ENCODE data around the gene MUC20. TPM values are rescaled to one million over a fixed set of nuclear protein-coding genes. Genes with fewer than 3 reads are reported as not detected.

The MUC20 gene
- total RNA-seq, 1 donor from 2014 or later, result not detected

DNA sequence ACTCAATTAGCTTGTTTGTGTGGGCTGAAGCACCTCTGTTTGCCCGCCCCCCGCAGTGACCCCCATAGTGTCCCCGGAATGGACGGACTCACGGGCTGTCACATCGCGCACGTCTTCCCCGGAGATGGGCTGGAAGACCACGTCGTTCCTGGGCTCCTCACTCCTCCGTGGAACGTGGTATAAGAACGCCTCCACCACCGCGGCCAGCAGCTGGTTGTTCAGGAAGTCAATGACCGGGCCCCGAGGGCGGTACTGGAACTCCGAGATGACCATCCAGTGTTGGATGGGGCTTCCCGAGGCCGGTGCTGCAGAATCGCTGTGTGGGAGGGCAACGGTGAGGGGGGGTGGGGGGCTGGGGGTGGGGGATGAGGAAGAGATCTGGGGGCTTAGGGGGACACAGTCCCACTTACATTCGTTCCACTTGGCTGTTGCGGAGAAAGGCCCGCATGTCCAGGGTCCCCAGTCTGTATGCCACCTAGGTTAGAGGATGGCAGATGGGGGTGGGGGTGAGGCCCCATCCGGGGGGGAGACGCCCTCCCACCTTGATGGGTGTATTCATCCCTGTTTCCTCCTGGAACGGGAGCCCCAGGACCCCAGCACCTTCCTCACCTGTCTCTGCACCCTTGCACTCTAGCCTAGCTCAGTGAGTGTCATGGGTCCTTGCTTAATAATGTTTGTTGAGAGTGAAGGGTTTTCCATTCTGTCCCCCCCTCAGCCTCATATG lies 30.2 kb downstream of the MUC20 start:
- Mint-ChIP-seq H3K4me3 (ENCODE audit: unreplicated experiment) (no peak overlapping the region), H3K4me1 (ENCODE audit: low read depth, unreplicated experiment) (peaks cover 11% of the 10 kb centered on the region), H3K36me3 (ENCODE audit: unreplicated experiment) (peaks cover 4% of the 10 kb centered on the region), H3K27ac (ENCODE audit: unreplicated experiment) (no peak overlapping the region), H3K9me3 (ENCODE audit: unreplicated experiment) (peaks cover 4% of the 10 kb centered on the region), H3K27me3 (ENCODE audit: unreplicated experiment) (peaks cover 5% of the 10 kb centered on the region)
- DNase-seq, result no peak
- TF ChIP-seq, protein P1, sequence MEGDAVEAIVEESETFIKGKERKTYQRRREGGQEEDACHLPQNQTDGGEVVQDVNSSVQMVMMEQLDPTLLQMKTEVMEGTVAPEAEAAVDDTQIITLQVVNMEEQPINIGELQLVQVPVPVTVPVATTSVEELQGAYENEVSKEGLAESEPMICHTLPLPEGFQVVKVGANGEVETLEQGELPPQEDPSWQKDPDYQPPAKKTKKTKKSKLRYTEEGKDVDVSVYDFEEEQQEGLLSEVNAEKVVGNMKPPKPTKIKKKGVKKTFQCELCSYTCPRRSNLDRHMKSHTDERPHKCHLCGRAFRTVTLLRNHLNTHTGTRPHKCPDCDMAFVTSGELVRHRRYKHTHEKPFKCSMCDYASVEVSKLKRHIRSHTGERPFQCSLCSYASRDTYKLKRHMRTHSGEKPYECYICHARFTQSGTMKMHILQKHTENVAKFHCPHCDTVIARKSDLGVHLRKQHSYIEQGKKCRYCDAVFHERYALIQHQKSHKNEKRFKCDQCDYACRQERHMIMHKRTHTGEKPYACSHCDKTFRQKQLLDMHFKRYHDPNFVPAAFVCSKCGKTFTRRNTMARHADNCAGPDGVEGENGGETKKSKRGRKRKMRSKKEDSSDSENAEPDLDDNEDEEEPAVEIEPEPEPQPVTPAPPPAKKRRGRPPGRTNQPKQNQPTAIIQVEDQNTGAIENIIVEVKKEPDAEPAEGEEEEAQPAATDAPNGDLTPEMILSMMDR (IDR thresholded peaks at IDR 0.05; ENCODE audit: partially characterized antibody, unreplicated experiment), result no peak

DNA sequence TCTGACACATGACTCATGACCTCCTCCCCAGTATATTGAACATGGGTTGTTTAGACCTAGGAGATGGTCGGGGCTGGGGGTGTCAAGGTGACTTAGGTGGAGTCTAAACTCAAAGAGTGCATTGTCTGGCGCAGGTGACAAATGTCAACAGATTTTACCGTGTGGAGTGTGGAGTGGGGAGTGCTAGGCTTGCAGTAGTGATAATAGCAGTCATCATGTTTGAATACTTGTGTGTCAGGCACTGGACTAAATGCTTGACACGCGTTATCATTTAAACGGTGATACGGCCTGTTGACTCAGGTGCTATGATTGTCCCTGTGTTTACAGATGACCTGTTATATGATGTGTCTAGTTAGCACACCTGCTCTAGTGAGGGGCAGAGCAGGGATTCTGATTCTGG lies 30.8 kb downstream of the MUC20 start:
- Mint-ChIP-seq H3K27me3 (ENCODE audit: unreplicated experiment) (peaks cover 5% of the 10 kb centered on the region), H3K36me3 (ENCODE audit: unreplicated experiment) (peaks cover 4% of the 10 kb centered on the region), H3K4me3 (ENCODE audit: unreplicated experiment) (no peak overlapping the region)

DNA sequence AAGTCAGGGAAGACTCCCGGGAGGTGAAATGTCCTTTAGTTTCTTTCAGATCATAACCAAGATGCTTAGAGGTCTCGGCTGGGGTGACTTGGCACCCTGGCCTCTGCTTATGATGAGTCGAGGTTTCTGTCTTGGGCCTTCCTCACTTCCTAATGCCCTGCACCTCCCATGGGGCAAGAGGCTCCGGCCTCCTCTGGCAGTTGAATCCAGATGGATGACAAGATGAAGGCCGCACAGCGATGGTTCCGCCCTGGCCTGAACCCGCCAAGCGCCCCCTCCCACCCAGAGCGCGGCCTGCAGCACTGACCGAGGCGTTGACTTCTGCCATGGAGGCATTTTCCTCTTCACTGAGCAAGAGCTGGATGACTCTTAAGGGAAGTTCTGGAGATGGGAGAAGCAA lies 31.3 kb downstream of the MUC20 start:
- Mint-ChIP-seq H3K27me3 (ENCODE audit: unreplicated experiment) (peaks cover 5% of the 10 kb centered on the region), H3K27ac (ENCODE audit: unreplicated experiment) (no peak overlapping the region), H3K4me3 (ENCODE audit: unreplicated experiment) (no peak overlapping the region), H3K36me3 (ENCODE audit: unreplicated experiment) (peaks cover 4% of the 10 kb centered on the region), H3K4me1 (ENCODE audit: low read depth, unreplicated experiment) (peaks cover 11% of the 10 kb centered on the region), H3K9me3 (ENCODE audit: unreplicated experiment) (peaks cover 4% of the 10 kb centered on the region)
- TF ChIP-seq, protein P1 (IDR thresholded peaks at IDR 0.05; ENCODE audit: partially characterized antibody, unreplicated experiment), result no peak
- DNase-seq, result no peak

More for the DNA sequence above, 30.8 kb downstream of the MUC20 start:
- TF ChIP-seq, protein P1 (IDR thresholded peaks at IDR 0.05; ENCODE audit: partially characterized antibody, unreplicated experiment), result no peak
- no peak for DNase-seq
- H3K4me1 Mint-ChIP-seq (ENCODE audit: low read depth, unreplicated experiment), result peaks cover 11% of the 10 kb centered on the region
- H3K9me3 Mint-ChIP-seq (ENCODE audit: unreplicated experiment), result peaks cover 4% of the 10 kb centered on the region
- no peak overlapping the region for H3K27ac Mint-ChIP-seq (ENCODE audit: unreplicated experiment)

DNA sequence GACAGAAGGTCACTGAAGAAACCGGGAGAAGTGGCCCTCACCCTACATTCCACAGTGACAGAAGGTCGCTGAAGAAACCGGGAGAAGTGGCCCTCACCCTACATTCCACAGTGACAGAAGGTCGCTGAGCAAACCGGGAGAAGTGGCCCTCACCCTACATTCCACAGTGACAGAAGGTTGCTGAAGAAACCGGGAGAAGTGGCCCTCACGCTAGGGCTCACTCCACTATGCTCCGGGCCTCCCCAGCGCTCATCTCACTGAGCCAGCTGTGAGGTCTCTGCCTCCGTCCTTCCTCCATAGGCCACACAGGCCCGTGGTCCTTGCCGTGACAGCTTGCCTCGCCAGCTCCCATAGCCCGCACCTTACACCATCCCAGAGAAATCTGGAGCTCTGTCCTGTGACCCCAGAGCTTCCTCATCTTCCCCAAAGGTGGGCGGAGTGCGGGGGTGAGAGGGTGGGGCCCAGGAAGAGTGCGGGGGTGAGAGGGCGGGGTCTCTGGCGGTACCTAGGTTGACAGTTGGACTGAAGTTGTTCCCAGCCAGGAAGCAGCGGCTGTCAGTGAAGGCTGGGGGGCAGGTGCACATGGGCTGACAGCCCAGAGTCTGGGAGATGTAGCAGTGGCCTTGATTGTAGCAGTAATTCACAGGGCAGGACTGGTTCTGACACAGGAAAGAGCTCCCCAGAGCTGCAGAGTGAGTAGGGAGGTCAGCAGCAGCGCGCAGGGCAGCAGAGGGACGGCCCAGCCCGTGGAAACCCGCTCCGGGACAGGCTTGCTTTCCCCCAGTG lies 32.0 kb downstream of the MUC20 start:
- peaks cover 4% of the 10 kb centered on the region for H3K9me3 Mint-ChIP-seq (ENCODE audit: unreplicated experiment)
- H3K4me3 Mint-ChIP-seq (ENCODE audit: unreplicated experiment), result no peak overlapping the region
- peak overlapping the region; percentile 33 for H3K27ac Mint-ChIP-seq (ENCODE audit: unreplicated experiment)
- H3K4me1 Mint-ChIP-seq (ENCODE audit: low read depth, unreplicated experiment), result peaks cover 11% of the 10 kb centered on the region
- H3K36me3 Mint-ChIP-seq (ENCODE audit: unreplicated experiment), result peaks cover 4% of the 10 kb centered on the region
- H3K27me3 Mint-ChIP-seq (ENCODE audit: unreplicated experiment), result peaks cover 5% of the 10 kb centered on the region
- no peak for DNase-seq
- TF ChIP-seq, protein P1 (IDR thresholded peaks at IDR 0.05; ENCODE audit: partially characterized antibody, unreplicated experiment), result no peak

DNA sequence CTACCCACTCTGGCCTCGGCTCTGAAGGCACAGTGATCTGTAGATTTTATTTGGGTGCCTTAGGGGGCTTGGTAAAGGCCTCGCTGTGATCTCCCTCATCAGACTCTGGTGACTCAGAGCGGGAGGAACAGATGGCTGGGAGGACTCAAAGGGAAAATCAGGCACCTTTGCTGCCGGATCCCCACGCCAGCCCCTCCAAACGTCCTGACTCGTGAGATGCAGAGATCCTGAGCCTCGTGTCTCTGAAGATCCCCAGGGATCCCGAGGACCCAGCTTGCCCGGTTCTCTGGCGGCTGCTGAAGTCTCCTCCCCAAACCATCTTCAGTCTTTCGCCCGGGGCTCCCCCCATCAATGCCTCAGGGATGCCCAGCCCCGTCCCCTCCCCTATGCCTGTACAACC lies 32.8 kb downstream of the MUC20 start:
- TF ChIP-seq, protein P1 (IDR thresholded peaks at IDR 0.05; ENCODE audit: partially characterized antibody, unreplicated experiment), result no peak
- H3K9me3 Mint-ChIP-seq (ENCODE audit: unreplicated experiment), result peaks cover 3% of the 10 kb centered on the region
- peaks cover 4% of the 10 kb centered on the region for H3K36me3 Mint-ChIP-seq (ENCODE audit: unreplicated experiment)
- DNase-seq, result no peak
- no peak overlapping the region for H3K4me3 Mint-ChIP-seq (ENCODE audit: unreplicated experiment)
- no peak overlapping the region for H3K27ac Mint-ChIP-seq (ENCODE audit: unreplicated experiment)
- peaks cover 11% of the 10 kb centered on the region for H3K4me1 Mint-ChIP-seq (ENCODE audit: low read depth, unreplicated experiment)
- H3K27me3 Mint-ChIP-seq (ENCODE audit: unreplicated experiment), result peaks cover 3% of the 10 kb centered on the region

All from glutamatergic neuron (in vitro differentiated cells).